H9 (cell line): ENCODE results near the gene EIF3C. TPM values are rescaled to one million over a fixed set of nuclear protein-coding genes. Genes with fewer than 3 reads are reported as not detected.
"Not testable (repeated sequence)": the region's sequence is repeated elsewhere in the genome, so short reads cannot be mapped to it uniquely, and the experiment has no call there.

Experiments used
- DNase-seq: peaks from one replicate; pipeline ENCODE4 v3.0.0-alpha.2; 2017
- H2AFZ ChIP-seq: one replicate; pipeline ENCODE4 v1.6.1; 2013; ENCODE audit warnings: mild to moderate bottlenecking, low read length, control low read depth, moderate library complexity
- H2AK5ac ChIP-seq: 2 replicates; pipeline ENCODE4 v1.6.1; 2013; ENCODE audit warnings: low read length, control low read depth, mixed read lengths; ENCODE audit not compliant: insufficient read length
- H2BK120ac ChIP-seq: one replicate; pipeline ENCODE4 v1.6.1; 2013; ENCODE audit warnings: low read depth, mild to moderate bottlenecking, low read length, control low read depth, inconsistent platforms; ENCODE audit not compliant: poor library complexity, severe bottlenecking
- H2BK12ac ChIP-seq: 2 replicates; pipeline ENCODE4 v1.6.1; 2013; ENCODE audit warnings: low read length, control low read depth, mixed read lengths, low read depth; ENCODE audit not compliant: insufficient read length
- H2BK15ac ChIP-seq: 2 replicates; pipeline ENCODE4 v1.6.1; 2013; ENCODE audit warnings: low read depth, low read length, control low read depth
- H2BK20ac ChIP-seq: one replicate; pipeline ENCODE4 v1.6.1; 2013; ENCODE audit warnings: low read depth, mild to moderate bottlenecking, low read length, control low read depth, inconsistent platforms; ENCODE audit not compliant: poor library complexity, severe bottlenecking
- H2BK5ac ChIP-seq: 2 replicates; pipeline ENCODE4 v1.6.1; 2013; ENCODE audit warnings: low read length, control low read depth, mixed read lengths; ENCODE audit not compliant: insufficient read length
- H3K14ac ChIP-seq: 2 replicates; pipeline ENCODE4 v1.6.1; 2013; ENCODE audit warnings: low read length, control low read depth; ENCODE audit not compliant: insufficient read depth
- H3K18ac ChIP-seq: 2 replicates; pipeline ENCODE4 v1.6.1; 2013; ENCODE audit warnings: low read depth, mild to moderate bottlenecking, mixed read lengths, low read length, control low read depth; ENCODE audit not compliant: insufficient read length
- H3K23ac ChIP-seq: 2 replicates; pipeline ENCODE4 v1.6.1; 2013; ENCODE audit warnings: low read length, control low read depth, mixed read lengths, low read depth; ENCODE audit not compliant: insufficient read length
- H3K23me2 ChIP-seq: 2 replicates; pipeline ENCODE4 v1.6.1; 2013; ENCODE audit warnings: low read depth, mild to moderate bottlenecking, mixed read lengths, low read length, control low read depth; ENCODE audit not compliant: insufficient read length, poor library complexity, severe bottlenecking
- H3K27ac ChIP-seq: 2 replicates; pipeline ENCODE4 v1.5.1; 2013; ENCODE audit warnings: low read length, control low read depth, mixed read lengths, low read depth; ENCODE audit not compliant: insufficient read length
- H3K27me3 ChIP-seq: 2 replicates; pipeline ENCODE4 v1.6.1; 2013; ENCODE audit warnings: low read length, control low read depth, inconsistent platforms; ENCODE audit not compliant: insufficient read depth
- H3K4ac ChIP-seq: 2 replicates; pipeline ENCODE4 v1.6.1; 2013; ENCODE audit warnings: low read depth, mild to moderate bottlenecking, control low read depth, inconsistent platforms, low read length, moderate library complexity
- H3K4me1 ChIP-seq: 2 replicates; pipeline ENCODE4 v1.6.1; 2013; ENCODE audit warnings: low read length, control low read depth, inconsistent platforms; ENCODE audit not compliant: insufficient read depth
- H3K4me2 ChIP-seq: 2 replicates; pipeline ENCODE4 v1.6.1; 2013; ENCODE audit warnings: low read length, control low read depth, mixed read lengths; ENCODE audit not compliant: insufficient read length, insufficient read depth
- H3K56ac ChIP-seq: 2 replicates; pipeline ENCODE4 v1.6.1; 2013; ENCODE audit warnings: low read depth, mild to moderate bottlenecking, mixed read lengths, low read length, control low read depth; ENCODE audit not compliant: insufficient read length
- H3K79me1 ChIP-seq: 2 replicates; pipeline ENCODE4 v1.6.1; 2013; ENCODE audit warnings: low read depth, mild to moderate bottlenecking, moderate library complexity, low read length, control low read depth, inconsistent platforms; ENCODE audit not compliant: insufficient read depth, poor library complexity, severe bottlenecking
- H3K79me2 ChIP-seq: 2 replicates; pipeline ENCODE4 v1.6.1; 2013; ENCODE audit warnings: low read length, control low read depth, inconsistent platforms; ENCODE audit not compliant: insufficient read depth
- H3K9ac ChIP-seq: 2 replicates; pipeline ENCODE4 v1.6.1; 2013; ENCODE audit warnings: low read length, control low read depth, mixed read lengths; ENCODE audit not compliant: insufficient read length; ENCODE audit errors: extremely low read depth
- H3K9me3 ChIP-seq: one replicate; pipeline ENCODE4 v1.6.1; 2013; ENCODE audit warnings: low read depth, low read length, inconsistent platforms; ENCODE audit not compliant: control insufficient read depth
- H3T11ph ChIP-seq: one replicate; pipeline ENCODE4 v1.6.1; 2013; ENCODE audit warnings: mild to moderate bottlenecking, low read length, control low read depth, inconsistent platforms
- H4K20me1 ChIP-seq: one replicate; pipeline ENCODE4 v1.6.1; 2013; ENCODE audit not compliant: control insufficient read depth, insufficient read length, insufficient read depth
- H4K5ac ChIP-seq: 2 replicates; pipeline ENCODE4 v1.6.1; 2013; ENCODE audit warnings: low read depth, mild to moderate bottlenecking, mixed read lengths, low read length, control low read depth; ENCODE audit not compliant: insufficient read length
- H4K8ac ChIP-seq: replicated peaks from 2 replicates; pipeline ENCODE4 v1.6.1; 2013; ENCODE audit warnings: low read length, control low read depth, mixed read lengths, low read depth; ENCODE audit not compliant: insufficient read length
- H4K91ac ChIP-seq: 2 replicates; pipeline ENCODE4 v1.6.1; 2013; ENCODE audit warnings: low read depth, mild to moderate bottlenecking, moderate library complexity, mixed read lengths, low read length, control low read depth; ENCODE audit not compliant: insufficient read length
- H3K27ac Mint-ChIP-seq, 3 experiments: 2 replicates in 2 of 3; 3 replicates in 1 of 3; pipeline ENCODE4 v1.8.0; 2020 to 2021; ENCODE audit warnings: mixed read lengths in 3 of 3, mild to moderate bottlenecking in 1 of 3, moderate library complexity in 1 of 3
- H3K27me3 Mint-ChIP-seq: 2 replicates; pipeline ENCODE4 v1.8.0; 2021; ENCODE audit warnings: low read depth, mild to moderate bottlenecking, moderate library complexity, mixed read lengths
- H3K36me3 Mint-ChIP-seq, 3 experiments: 2 replicates in 2 of 3; 3 replicates in 1 of 3; pipeline ENCODE4 v1.8.0; 2020 to 2021; ENCODE audit warnings: low read depth in 3 of 3, mixed read lengths in 3 of 3; ENCODE audit not compliant: insufficient read depth in 1 of 3
- H3K4me1 Mint-ChIP-seq, 2 experiments: 2 replicates each; pipeline ENCODE4 v1.8.0; 2020; ENCODE audit warnings: mixed read lengths in 2 of 2
- H3K4me3 Mint-ChIP-seq, 2 experiments: 2 replicates in 1 of 2; 3 replicates in 1 of 2; pipeline ENCODE4 v1.8.0; 2020 to 2021; ENCODE audit warnings: mild to moderate bottlenecking in 2 of 2, mixed read lengths in 2 of 2, moderate library complexity in 1 of 2
- H3K9me3 Mint-ChIP-seq, 2 experiments: 2 replicates in 1 of 2; 3 replicates in 1 of 2; pipeline ENCODE4 v1.8.0; 2020; ENCODE audit warnings: mild to moderate bottlenecking in 2 of 2, mixed read lengths in 2 of 2, moderate library complexity in 1 of 2
- WGBS: extraction: QIAGEN DNeasy Blood & Tissue Kit; methylation state at CpG from one replicate; pipeline ENCODE4 v1.1.7; 2013; ENCODE audit warnings: missing lambda C conversion rate, low lambda C conversion rate, mixed read lengths; ENCODE audit not compliant: insufficient read length; ENCODE audit errors: extremely low coverage; 5-methylcytosine and 5-hydroxymethylcytosine counted together
- total RNA-seq: library from RNA; stranded (reverse); gene quantifications from 2 replicates; pipeline ENCODE4 v1.2.1, GENCODE V29; 2021
- TF ChIP-seq, protein P1 (sequence below): fragments of 200-600 bp; sonication (generic); conservative IDR thresholded peaks from 3 replicates; pipeline ENCODE4 v1.8.0; 2021; ENCODE audit warnings: antibody characterized with exemption, mild to moderate bottlenecking

The EIF3C gene
- total RNA-seq, 1 experiment from 2014 or later = 990 TPM

GRCh38 chr16:28749997-28750465 lies 38.8 kb downstream of the EIF3C start:
- H3K4me2 ChIP-seq, H3K4me1 ChIP-seq, H3K4me3 Mint-ChIP-seq, H4K91ac ChIP-seq, H2BK20ac ChIP-seq, H3K23me2 ChIP-seq, H3K27me3 ChIP-seq, H2AK5ac ChIP-seq, H3T11ph ChIP-seq, H3K23ac ChIP-seq, H3K27ac Mint-ChIP-seq, H3K9me3 ChIP-seq, H3K4me1 Mint-ChIP-seq, H3K18ac ChIP-seq, H2AFZ ChIP-seq, H3K79me1 ChIP-seq, H3K79me2 ChIP-seq, H3K9ac ChIP-seq, H2BK15ac ChIP-seq, H3K4ac ChIP-seq, H3K36me3 Mint-ChIP-seq, DNase-seq, H3K27ac ChIP-seq, H4K5ac ChIP-seq, H3K56ac ChIP-seq, H2BK12ac ChIP-seq, H3K14ac ChIP-seq, H4K20me1 ChIP-seq, H3K9me3 Mint-ChIP-seq, H4K8ac ChIP-seq, H3K27me3 Mint-ChIP-seq, H2BK5ac ChIP-seq, H2BK120ac ChIP-seq: not testable (repeated sequence)
- TF ChIP-seq, protein P1, sequence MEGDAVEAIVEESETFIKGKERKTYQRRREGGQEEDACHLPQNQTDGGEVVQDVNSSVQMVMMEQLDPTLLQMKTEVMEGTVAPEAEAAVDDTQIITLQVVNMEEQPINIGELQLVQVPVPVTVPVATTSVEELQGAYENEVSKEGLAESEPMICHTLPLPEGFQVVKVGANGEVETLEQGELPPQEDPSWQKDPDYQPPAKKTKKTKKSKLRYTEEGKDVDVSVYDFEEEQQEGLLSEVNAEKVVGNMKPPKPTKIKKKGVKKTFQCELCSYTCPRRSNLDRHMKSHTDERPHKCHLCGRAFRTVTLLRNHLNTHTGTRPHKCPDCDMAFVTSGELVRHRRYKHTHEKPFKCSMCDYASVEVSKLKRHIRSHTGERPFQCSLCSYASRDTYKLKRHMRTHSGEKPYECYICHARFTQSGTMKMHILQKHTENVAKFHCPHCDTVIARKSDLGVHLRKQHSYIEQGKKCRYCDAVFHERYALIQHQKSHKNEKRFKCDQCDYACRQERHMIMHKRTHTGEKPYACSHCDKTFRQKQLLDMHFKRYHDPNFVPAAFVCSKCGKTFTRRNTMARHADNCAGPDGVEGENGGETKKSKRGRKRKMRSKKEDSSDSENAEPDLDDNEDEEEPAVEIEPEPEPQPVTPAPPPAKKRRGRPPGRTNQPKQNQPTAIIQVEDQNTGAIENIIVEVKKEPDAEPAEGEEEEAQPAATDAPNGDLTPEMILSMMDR = peak; percentile 41; the same call in 2 of the 3 replicates
- no CpG with 5 or more reads among the region's 33 CpGs for WGBS

DNA sequence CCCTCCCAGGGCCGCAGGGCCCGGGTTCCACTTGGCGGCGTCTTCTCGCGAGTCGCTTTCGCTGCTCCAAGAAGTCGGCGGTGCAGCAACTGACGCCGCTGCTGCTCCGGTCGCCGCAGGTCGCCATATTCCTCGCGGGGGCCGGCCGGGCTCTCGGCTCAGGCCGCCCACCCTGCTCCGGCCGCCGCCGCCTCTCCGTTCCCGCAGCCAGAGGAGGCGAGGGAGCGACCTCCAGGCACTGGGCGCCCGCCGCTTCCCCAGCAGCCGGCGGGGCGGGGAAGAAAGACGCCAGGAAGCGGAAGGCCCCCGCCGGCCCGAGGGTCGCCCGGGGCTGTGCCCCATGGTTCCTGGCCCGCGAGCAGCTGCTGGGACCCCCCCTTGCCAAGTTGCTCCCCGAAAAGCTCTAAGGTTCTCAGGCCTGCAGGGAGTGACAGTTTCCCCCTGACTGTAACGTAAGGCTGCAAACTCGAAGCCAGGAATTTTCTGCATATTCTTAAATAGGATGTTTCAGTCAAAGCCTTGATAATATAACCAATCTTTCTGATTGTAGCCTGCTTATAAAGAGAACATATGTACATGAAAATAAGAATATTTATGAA lies 39.3 kb downstream of the EIF3C start:
- not testable (repeated sequence) for H2AK5ac ChIP-seq, H3K23ac ChIP-seq, H4K8ac ChIP-seq, H2BK20ac ChIP-seq, H2BK15ac ChIP-seq, H2BK12ac ChIP-seq, H3K9me3 Mint-ChIP-seq, H3K23me2 ChIP-seq, H3K36me3 Mint-ChIP-seq, H4K5ac ChIP-seq, H3K27me3 Mint-ChIP-seq, H3K9ac ChIP-seq, H2BK5ac ChIP-seq, H3K79me1 ChIP-seq, DNase-seq, H3K79me2 ChIP-seq, H4K91ac ChIP-seq, H3T11ph ChIP-seq, H3K4me1 Mint-ChIP-seq, H3K4ac ChIP-seq, H3K9me3 ChIP-seq, H3K14ac ChIP-seq, H4K20me1 ChIP-seq, H3K27me3 ChIP-seq, H3K56ac ChIP-seq, H3K4me1 ChIP-seq, H2AFZ ChIP-seq, H3K27ac Mint-ChIP-seq, H3K4me2 ChIP-seq, H3K27ac ChIP-seq, H2BK120ac ChIP-seq, H3K18ac ChIP-seq, H3K4me3 Mint-ChIP-seq
- WGBS = no CpG with 5 or more reads among the region's 48 CpGs
